HFF-Myc (cell line): ENCODE data around the gene MBP.

ENCODE experiments used
- DNase-seq: peaks from one replicate; pipeline ENCODE4 v3.0.0-alpha.2; 2011; ENCODE audit warnings: low read depth; ENCODE audit errors: extremely low read depth
- H3K4me3 ChIP-seq: replicated peaks from 2 replicates; pipeline ENCODE4 v1.5.1; 2011; ENCODE audit warnings: low read depth, mild to moderate bottlenecking, control low read depth, low read length
- CTCF ChIP-seq: IDR thresholded peaks from 2 replicates; pipeline ENCODE4 v1.5.1; 2012; ENCODE audit warnings: mild to moderate bottlenecking, low read depth, low read length, control low read depth; ENCODE audit errors: missing control alignments

Gene MBP

DNA sequence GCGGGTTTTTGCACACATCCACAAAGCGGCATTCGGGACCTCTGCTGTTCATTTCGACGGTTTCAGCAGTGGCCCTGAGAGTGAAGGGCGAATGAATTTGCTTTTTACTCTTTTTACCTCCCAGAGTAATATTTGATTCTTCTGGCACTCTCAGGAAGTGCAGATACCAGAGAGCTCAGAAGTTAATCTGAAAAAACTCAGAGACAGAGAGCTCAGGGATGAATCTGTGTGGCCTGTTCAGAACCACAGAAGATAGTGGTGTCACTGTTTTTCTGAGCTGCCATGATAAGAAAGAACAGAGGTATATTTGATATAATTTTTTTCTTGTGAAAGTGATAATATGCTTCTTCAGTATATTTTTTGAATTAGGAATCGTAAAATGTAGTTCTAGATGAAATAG, 129.3 kb downstream of the MBP start:
- H3K4me3 ChIP-seq: no peak overlapping the region
- no peak for TF ChIP-seq CTCF
- no peak for DNase-seq

DNA sequence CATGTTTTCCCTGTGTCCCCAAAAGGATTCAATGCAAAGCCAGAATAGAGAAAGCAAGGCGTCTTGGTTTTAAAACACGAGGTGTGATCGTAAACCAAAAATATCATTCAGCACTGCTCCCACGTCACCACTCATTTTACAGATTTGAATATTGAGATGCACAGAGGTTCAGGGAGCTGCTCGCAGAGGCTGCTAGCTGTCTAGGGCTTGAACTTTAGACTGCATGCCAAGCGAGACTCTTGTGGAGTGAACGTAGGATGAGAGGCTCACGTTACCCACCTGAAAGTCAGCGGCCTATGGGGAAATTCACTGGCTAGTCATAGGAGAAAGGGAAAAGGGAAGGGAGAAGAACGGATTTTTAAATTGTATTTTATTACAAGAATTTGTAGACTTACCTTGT, 130.1 kb downstream of the MBP start:
- no peak for DNase-seq
- no peak for TF ChIP-seq CTCF
- no peak overlapping the region for H3K4me3 ChIP-seq

- H3K4me3 ChIP-seq: no peak overlapping the region
- DNase-seq: no peak
- no peak for TF ChIP-seq CTCF
These were observed 130.6 kb downstream of the MBP start for GRCh38 chr18:77001979-77002378.

GRCh38 chr18:77001041-77001440, 131.5 kb downstream of the MBP start:
- no peak for DNase-seq

GRCh38 chr18:77000527-77000926, 132.1 kb downstream of the MBP start:
- no peak overlapping the region for H3K4me3 ChIP-seq
- no peak for DNase-seq
- peak; percentile 98 for TF ChIP-seq CTCF

More at GRCh38 chr18:77001041-77001440, 131.5 kb downstream of the MBP start:
- H3K4me3 ChIP-seq: no peak overlapping the region
- TF ChIP-seq CTCF: no peak

DNA sequence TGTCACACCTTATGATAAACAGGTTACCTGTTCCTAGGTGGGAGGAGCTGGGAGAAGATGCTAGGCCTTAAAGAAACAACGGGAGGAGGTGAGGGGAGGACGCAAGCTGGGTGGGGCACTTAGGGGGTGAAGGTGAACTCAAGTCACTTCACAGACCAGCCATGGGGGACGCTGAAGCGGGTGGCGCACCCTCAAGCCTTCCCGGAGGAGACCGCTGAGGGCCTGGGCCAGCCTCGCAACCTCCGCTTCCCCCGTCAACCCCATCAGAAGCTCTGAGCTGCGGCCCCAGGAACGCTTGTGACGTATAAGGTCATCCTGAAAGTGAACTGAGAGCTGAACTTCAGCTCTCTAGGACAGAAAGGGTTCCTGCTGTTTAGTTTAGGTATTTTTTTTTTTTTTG, 133.5 kb downstream of the MBP start:
- no peak for TF ChIP-seq CTCF
- no peak overlapping the region for H3K4me3 ChIP-seq
- DNase-seq: no peak
